ENCODE data around the gene ING2.
"Not testable (repeated sequence)": the region's sequence is repeated elsewhere in the genome, so short reads cannot be mapped to it uniquely, and the experiment has no call there.

The ING2 gene

GRCh38 chr4:183548306-183548705 is 43.4 kb downstream of the ING2 start:
- Histone ChIP-seq H3K4me1 (ENCODE audit: control insufficient read depth, insufficient read depth, low read length, unreplicated experiment) (no peaks in the 10 kb centered on the region), H3K27me3 (ENCODE audit: insufficient read depth, low read length) (peaks cover 4% of the 10 kb centered on the region; the same call in 1 of the 2 replicates), H3K36me3 (ENCODE audit: insufficient read depth, low read length) (no peaks in the 10 kb centered on the region), H3K27ac (ENCODE audit: low read depth, low read length) (no peak overlapping the region), H3K79me2 (ENCODE audit: control insufficient read depth, insufficient read depth, low read length, unreplicated experiment) (no peaks in the 10 kb centered on the region), H3K4me3 (ENCODE audit: low read depth, low read length) (no peak overlapping the region), H2AFZ (ENCODE audit: low read length, unreplicated experiment) (no peak overlapping the region)

DNA sequence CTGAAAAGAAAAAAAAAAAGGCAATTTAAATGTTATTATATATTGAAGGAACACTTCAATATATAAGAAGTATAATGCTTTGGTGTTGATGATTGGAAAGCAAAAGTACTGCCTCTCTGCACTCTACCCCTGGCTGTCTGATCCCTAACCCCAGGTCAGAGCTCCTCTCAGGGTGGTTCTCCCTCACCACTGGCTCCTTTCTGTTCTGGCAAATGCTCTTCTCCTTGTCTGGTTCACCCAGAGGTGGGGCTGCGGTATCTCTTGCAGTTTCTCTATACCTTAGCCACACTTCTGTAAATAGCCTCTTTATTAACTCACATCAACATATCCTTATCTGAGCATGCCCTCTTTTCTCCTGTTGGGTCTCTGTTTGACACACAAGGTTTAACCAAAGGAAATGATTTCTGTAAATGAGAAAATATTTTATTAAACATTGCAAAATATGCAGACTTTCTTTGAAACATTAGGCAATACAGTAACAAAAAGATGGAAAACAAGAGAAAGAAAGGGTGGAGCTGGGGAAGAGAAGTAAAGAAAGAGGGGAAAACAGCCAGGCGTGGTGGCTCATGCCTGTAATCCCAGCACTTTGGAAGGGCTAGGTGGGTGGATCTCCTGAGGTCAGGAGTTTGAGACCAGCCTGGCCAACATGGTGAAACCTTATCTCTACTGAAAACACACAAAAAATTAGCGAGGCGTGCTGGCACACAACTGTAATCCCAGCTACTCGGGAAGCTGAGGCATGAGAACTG is 45.7 kb downstream of the ING2 start:
- Histone ChIP-seq H3K36me3 (ENCODE audit: insufficient read depth, low read length) (no peaks in the 10 kb centered on the region), H3K79me2 (ENCODE audit: control insufficient read depth, insufficient read depth, low read length, unreplicated experiment) (no peaks in the 10 kb centered on the region), H3K27ac (ENCODE audit: low read depth, low read length) (no peak overlapping the region), H3K4me1 (ENCODE audit: control insufficient read depth, insufficient read depth, low read length, unreplicated experiment) (no peaks in the 10 kb centered on the region), H3K27me3 (ENCODE audit: insufficient read depth, low read length) (peaks cover 7% of the 10 kb centered on the region; the same call in 1 of the 2 replicates), H3K4me3 (ENCODE audit: low read depth, low read length) (no peak overlapping the region), H2AFZ (ENCODE audit: low read length, unreplicated experiment) (no peak overlapping the region)

GRCh38 chr4:183552274-183553146 is 47.7 kb downstream of the ING2 start:
- Histone ChIP-seq H3K36me3 (ENCODE audit: insufficient read depth, low read length) (no peaks in the 10 kb centered on the region), H3K27ac (ENCODE audit: low read depth, low read length) (no peak overlapping the region), H3K4me3 (ENCODE audit: low read depth, low read length) (no peak overlapping the region), H3K4me1 (ENCODE audit: control insufficient read depth, insufficient read depth, low read length, unreplicated experiment) (no peaks in the 10 kb centered on the region), H3K79me2 (ENCODE audit: control insufficient read depth, insufficient read depth, low read length, unreplicated experiment) (no peaks in the 10 kb centered on the region), H3K27me3 (ENCODE audit: insufficient read depth, low read length) (peaks cover 18% of the 10 kb centered on the region), H2AFZ (ENCODE audit: low read length, unreplicated experiment) (no peak overlapping the region)

GRCh38 chr4:183553147-183553478 is 48.3 kb downstream of the ING2 start:
- not testable (repeated sequence) for H2AFZ ChIP-seq (ENCODE audit: low read length, unreplicated experiment); H3K79me2 ChIP-seq (ENCODE audit: control insufficient read depth, insufficient read depth, low read length, unreplicated experiment); H3K27ac ChIP-seq (ENCODE audit: low read depth, low read length); H3K36me3 ChIP-seq (ENCODE audit: insufficient read depth, low read length); H3K4me1 ChIP-seq (ENCODE audit: control insufficient read depth, insufficient read depth, low read length, unreplicated experiment); H3K4me3 ChIP-seq (ENCODE audit: low read depth, low read length)
- peaks cover 18% of the 10 kb centered on the region for H3K27me3 ChIP-seq (ENCODE audit: insufficient read depth, low read length)

DNA sequence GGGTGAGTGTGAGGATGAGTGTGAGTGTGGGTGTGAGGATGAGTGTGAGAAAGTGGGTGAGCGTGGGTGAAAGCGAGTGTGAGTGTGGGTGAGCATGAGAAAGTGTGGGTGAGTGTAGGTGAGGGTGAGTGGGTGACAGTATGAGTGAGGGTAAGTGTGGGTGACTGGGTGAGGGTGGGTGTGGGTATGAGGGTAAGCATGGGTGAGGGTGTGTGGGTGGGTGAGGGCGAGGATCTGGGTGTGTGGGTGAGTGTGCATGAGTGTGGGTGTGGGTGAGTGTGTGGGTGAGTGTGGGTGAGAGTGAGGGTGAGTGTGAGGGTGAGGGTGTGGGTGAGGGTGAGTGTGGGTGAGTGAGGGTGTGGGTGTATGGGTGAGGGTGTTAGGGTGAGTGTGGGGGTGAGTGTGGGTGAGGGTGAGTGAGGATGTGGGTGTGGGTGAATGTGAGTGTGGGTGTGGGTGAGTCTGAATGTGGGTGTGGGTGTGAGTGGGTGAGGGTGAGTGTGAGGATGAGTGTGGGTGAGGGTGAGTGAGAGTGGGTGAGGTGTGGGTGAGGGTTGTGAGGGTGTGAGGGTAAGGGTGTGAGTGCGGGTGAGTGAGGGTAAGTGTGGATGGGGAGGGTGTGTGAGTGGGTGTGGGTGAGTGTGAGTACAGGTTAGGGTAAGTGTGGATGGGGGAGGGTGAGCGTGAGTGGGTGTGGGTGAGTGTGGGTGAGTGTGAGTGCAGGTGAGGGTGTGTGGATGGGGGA is 48.9 kb downstream of the ING2 start:
- H2AFZ ChIP-seq (ENCODE audit: low read length, unreplicated experiment): no peak overlapping the region
- H3K4me1 ChIP-seq (ENCODE audit: control insufficient read depth, insufficient read depth, low read length, unreplicated experiment): no peaks in the 10 kb centered on the region
- peaks cover 20% of the 10 kb centered on the region for H3K27me3 ChIP-seq (ENCODE audit: insufficient read depth, low read length)
- H3K4me3 ChIP-seq (ENCODE audit: low read depth, low read length): no peak overlapping the region
- H3K79me2 ChIP-seq (ENCODE audit: control insufficient read depth, insufficient read depth, low read length, unreplicated experiment): no peaks in the 10 kb centered on the region
- no peaks in the 10 kb centered on the region for H3K36me3 ChIP-seq (ENCODE audit: insufficient read depth, low read length)
- H3K27ac ChIP-seq (ENCODE audit: low read depth, low read length): no peak overlapping the region

- Histone ChIP-seq H2AFZ (ENCODE audit: low read length, unreplicated experiment) (no peak overlapping the region), H3K4me1 (ENCODE audit: control insufficient read depth, insufficient read depth, low read length, unreplicated experiment) (no peaks in the 10 kb centered on the region), H3K36me3 (ENCODE audit: insufficient read depth, low read length) (no peaks in the 10 kb centered on the region), H3K27me3 (ENCODE audit: insufficient read depth, low read length) (peaks cover 25% of the 10 kb centered on the region), H3K79me2 (ENCODE audit: control insufficient read depth, insufficient read depth, low read length, unreplicated experiment) (no peaks in the 10 kb centered on the region), H3K4me3 (ENCODE audit: low read depth, low read length) (no peak overlapping the region), H3K27ac (ENCODE audit: low read depth, low read length) (no peak overlapping the region)
Observed at GRCh38 chr4:183554346-183554686, 49.5 kb downstream of the ING2 start.

DNA sequence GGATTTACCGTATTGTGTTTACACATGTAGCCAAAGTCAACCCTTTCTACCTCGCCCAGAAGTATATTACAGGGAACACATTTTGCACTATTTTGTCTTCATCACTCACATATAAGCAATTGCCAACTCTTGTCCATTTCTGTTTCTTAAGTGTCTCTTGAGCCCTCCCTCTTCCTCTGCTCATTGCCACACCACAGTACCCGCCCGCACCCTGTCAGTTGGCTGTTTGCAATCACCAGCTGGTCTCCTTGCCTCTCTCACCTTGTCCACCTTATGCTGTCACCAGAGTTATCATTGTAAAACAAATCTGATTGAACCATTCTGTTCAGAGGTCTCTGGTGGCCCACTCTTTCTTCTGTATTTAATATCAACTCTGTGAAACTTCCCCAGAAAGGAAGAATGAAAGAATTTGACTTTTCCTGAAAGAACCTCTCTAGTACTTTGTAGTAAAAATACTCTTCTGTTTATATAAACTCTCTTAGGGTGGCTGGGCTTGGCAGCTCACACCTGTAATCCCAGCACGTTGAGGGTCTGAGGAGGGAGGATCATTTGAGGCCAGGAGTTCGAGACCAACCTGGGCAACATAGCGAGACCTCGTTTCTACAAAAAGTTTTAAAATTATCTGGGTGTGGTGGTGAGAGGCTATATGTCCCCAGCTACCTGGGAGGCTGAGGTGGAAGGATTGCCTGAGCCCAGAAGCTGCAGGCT is 50.2 kb downstream of the ING2 start:
- Histone ChIP-seq H3K27ac (ENCODE audit: low read depth, low read length) (no peak overlapping the region), H3K27me3 (ENCODE audit: insufficient read depth, low read length) (peaks cover 28% of the 10 kb centered on the region), H3K4me3 (ENCODE audit: low read depth, low read length) (no peak overlapping the region), H2AFZ (ENCODE audit: low read length, unreplicated experiment) (no peak overlapping the region), H3K36me3 (ENCODE audit: insufficient read depth, low read length) (no peaks in the 10 kb centered on the region), H3K4me1 (ENCODE audit: control insufficient read depth, insufficient read depth, low read length, unreplicated experiment) (no peaks in the 10 kb centered on the region), H3K79me2 (ENCODE audit: control insufficient read depth, insufficient read depth, low read length, unreplicated experiment) (no peaks in the 10 kb centered on the region)

- Histone ChIP-seq H2AFZ (ENCODE audit: low read length, unreplicated experiment) (no peak overlapping the region), H3K27me3 (ENCODE audit: insufficient read depth, low read length) (peaks cover 28% of the 10 kb centered on the region), H3K4me3 (ENCODE audit: low read depth, low read length) (no peak overlapping the region), H3K27ac (ENCODE audit: low read depth, low read length) (no peak overlapping the region), H3K4me1 (ENCODE audit: control insufficient read depth, insufficient read depth, low read length, unreplicated experiment) (no peaks in the 10 kb centered on the region), H3K79me2 (ENCODE audit: control insufficient read depth, insufficient read depth, low read length, unreplicated experiment) (no peaks in the 10 kb centered on the region), H3K36me3 (ENCODE audit: insufficient read depth, low read length) (no peaks in the 10 kb centered on the region)
Observed at GRCh38 chr4:183556947-183557346, 52.1 kb downstream of the ING2 start.

DNA sequence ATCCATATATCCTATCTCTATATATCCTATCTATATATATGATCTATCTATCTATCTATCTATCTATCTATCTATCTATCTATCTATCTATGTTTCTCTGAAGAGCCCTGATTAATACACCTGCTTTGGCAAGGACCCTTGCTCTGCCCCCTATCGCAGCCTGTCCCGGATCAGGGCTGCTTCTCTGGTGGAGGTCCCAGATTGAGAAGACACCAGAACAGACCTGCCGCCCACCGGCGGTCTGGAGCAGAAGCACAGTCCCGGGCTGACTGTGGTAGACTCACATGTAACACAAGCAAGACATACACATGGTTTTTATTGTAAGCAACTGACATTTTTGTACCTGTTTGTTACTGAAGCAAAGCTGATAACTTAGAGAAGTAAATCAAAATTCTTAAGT is 52.8 kb downstream of the ING2 start:
- no peak overlapping the region for H2AFZ ChIP-seq (ENCODE audit: low read length, unreplicated experiment)
- H3K4me3 ChIP-seq (ENCODE audit: low read depth, low read length): no peak overlapping the region
- no peaks in the 10 kb centered on the region for H3K36me3 ChIP-seq (ENCODE audit: insufficient read depth, low read length)
- H3K27me3 ChIP-seq (ENCODE audit: insufficient read depth, low read length): peaks cover 28% of the 10 kb centered on the region
- no peaks in the 10 kb centered on the region for H3K79me2 ChIP-seq (ENCODE audit: control insufficient read depth, insufficient read depth, low read length, unreplicated experiment)
- no peak overlapping the region for H3K27ac ChIP-seq (ENCODE audit: low read depth, low read length)
- H3K4me1 ChIP-seq (ENCODE audit: control insufficient read depth, insufficient read depth, low read length, unreplicated experiment): no peaks in the 10 kb centered on the region

DNA sequence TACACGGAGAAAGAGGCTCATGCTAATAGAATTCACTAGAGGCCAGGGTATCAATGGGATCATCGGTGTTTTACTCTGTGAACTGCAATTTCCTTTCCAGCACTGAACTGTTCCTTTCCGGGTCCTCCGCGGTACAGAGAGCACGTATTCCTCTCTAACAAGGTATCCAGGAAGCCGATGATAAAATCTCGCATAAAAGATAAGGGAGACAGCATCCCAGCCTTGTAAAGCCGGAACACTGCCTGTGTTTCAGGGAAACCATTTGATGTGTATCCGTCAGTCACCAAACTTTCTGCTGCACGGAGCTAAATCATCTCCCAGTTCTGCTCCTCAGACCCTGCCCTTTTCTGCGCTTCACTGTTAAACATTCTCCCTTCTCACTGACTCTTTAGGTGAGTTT is 54.0 kb downstream of the ING2 start:
- no peaks in the 10 kb centered on the region for H3K79me2 ChIP-seq (ENCODE audit: control insufficient read depth, insufficient read depth, low read length, unreplicated experiment)
- peaks cover 4% of the 10 kb centered on the region for H3K4me1 ChIP-seq (ENCODE audit: control insufficient read depth, insufficient read depth, low read length, unreplicated experiment)
- H3K27me3 ChIP-seq (ENCODE audit: insufficient read depth, low read length): peaks cover 28% of the 10 kb centered on the region
- no peak overlapping the region for H2AFZ ChIP-seq (ENCODE audit: low read length, unreplicated experiment)
- no peaks in the 10 kb centered on the region for H3K36me3 ChIP-seq (ENCODE audit: insufficient read depth, low read length)
- H3K27ac ChIP-seq (ENCODE audit: low read depth, low read length): no peak overlapping the region
- H3K4me3 ChIP-seq (ENCODE audit: low read depth, low read length): no peak overlapping the region

Data from ACC112 (cell line).